GM12865 (cell line): ENCODE results near the gene ATXN2.
A peak's percentile ranks its signal among the peaks of the same experiment; 100 is the strongest.

Source experiments
- DNase-seq: peaks from one replicate; pipeline ENCODE4 v3.0.0; 2010; ENCODE audit warnings: low read depth
- H3K4me3 ChIP-seq: 2 replicates; pipeline ENCODE4 v1.5.1; 2011; ENCODE audit warnings: mild to moderate bottlenecking, low read depth, low read length, control low read depth
- CTCF ChIP-seq: IDR thresholded peaks from 2 replicates; pipeline ENCODE4 v1.5.1; 2011; ENCODE audit warnings: low read length, control low read depth, low read depth, inconsistent platforms; ENCODE audit not compliant: insufficient read depth; ENCODE audit errors: missing control alignments

The ATXN2 gene

GRCh38 chr12:111417290-111417689 is 181.8 kb downstream of the ATXN2 start:
- no peak overlapping the region for H3K4me3 ChIP-seq
- no peak for TF ChIP-seq CTCF
- no peak for DNase-seq

GRCh38 chr12:111414711-111415252 is 184.3 kb downstream of the ATXN2 start:
- no peak for DNase-seq

GRCh38 chr12:111413442-111414086 is 185.6 kb downstream of the ATXN2 start:
- no peak for DNase-seq

More at GRCh38 chr12:111414711-111415252, 184.3 kb downstream of the ATXN2 start:
- H3K4me3 ChIP-seq = no peak overlapping the region
- no peak for TF ChIP-seq CTCF

GRCh38 chr12:111412830-111413441 is 186.2 kb downstream of the ATXN2 start:
- no peak overlapping the region for H3K4me3 ChIP-seq
- no peak for DNase-seq
- no peak for TF ChIP-seq CTCF

More at GRCh38 chr12:111413442-111414086, 185.6 kb downstream of the ATXN2 start:
- H3K4me3 ChIP-seq = no peak overlapping the region
- no peak for TF ChIP-seq CTCF

GRCh38 chr12:111412007-111412829 is 186.9 kb downstream of the ATXN2 start:
- DNase-seq = no peak
- no peak overlapping the region for H3K4me3 ChIP-seq
- no peak for TF ChIP-seq CTCF

- TF ChIP-seq CTCF = no peak
- peak; percentile 45 for DNase-seq
- H3K4me3 ChIP-seq = no peak overlapping the region
These were observed 187.8 kb downstream of the ATXN2 start for GRCh38 chr12:111411185-111411764.
